ENCODE results near the gene IGF1R. TPM values are rescaled to one million over a fixed set of nuclear protein-coding genes. Genes with fewer than 3 reads are reported as not detected.

The IGF1R gene
- total and polyA plus RNA-seq, 4 donors, result 17.6 to 34.8 (median 21.0) TPM

GRCh38 chr15:98760112-98760826, 111.9 kb downstream of the IGF1R start:
- Histone ChIP-seq H3K27me3 (ENCODE audit: control insufficient read depth, insufficient read depth, low read length) (no peaks in the 10 kb centered on the region), H3K4me3 (ENCODE audit: low read depth, low read length) (no peak overlapping the region), H3K27ac (ENCODE audit: low read depth, low read length) (no peak overlapping the region), H3K9me3 (ENCODE audit: control insufficient read depth, insufficient read depth, low read length) (no peaks in the 10 kb centered on the region), H3K4me1 (ENCODE audit: control insufficient read depth, insufficient read depth, low read length) (peaks cover 3% of the 10 kb centered on the region), H3K36me3 (ENCODE audit: control insufficient read depth, insufficient read depth, low read length) (no peaks in the 10 kb centered on the region)
- DNase-seq (ENCODE audit: low read depth in 4 of 6, low spot score in 6 of 6), result peak in 1 of 6 donors; percentile 64
- 65% methylated on average over 8 of the region's 9 CpGs for WGBS (ENCODE audit: insufficient coverage)

- peaks cover 3% of the 10 kb centered on the region for H3K4me1 ChIP-seq (ENCODE audit: control insufficient read depth, insufficient read depth, low read length)
- no peak overlapping the region for H3K4me3 ChIP-seq (ENCODE audit: low read depth, low read length)
- H3K27me3 ChIP-seq (ENCODE audit: control insufficient read depth, insufficient read depth, low read length), result no peaks in the 10 kb centered on the region
- 87% methylated on average over 2 of the region's 2 CpGs for WGBS (ENCODE audit: insufficient coverage)
- H3K27ac ChIP-seq (ENCODE audit: low read depth, low read length), result no peak overlapping the region
- no peaks in the 10 kb centered on the region for H3K9me3 ChIP-seq (ENCODE audit: control insufficient read depth, insufficient read depth, low read length)
- no peaks in the 10 kb centered on the region for H3K36me3 ChIP-seq (ENCODE audit: control insufficient read depth, insufficient read depth, low read length)
- DNase-seq (ENCODE audit: low read depth in 4 of 6, low spot score in 6 of 6), result no peak
Measured at GRCh38 chr15:98760975-98761374, 112.6 kb downstream of the IGF1R start.

GRCh38 chr15:98763179-98763578, 114.8 kb downstream of the IGF1R start:
- WGBS (ENCODE audit: insufficient coverage), result 60% methylated on average over 1 of the region's 4 CpGs
- H3K4me3 ChIP-seq (ENCODE audit: low read depth, low read length), result no peak overlapping the region

GRCh38 chr15:98764291-98764690, 116.0 kb downstream of the IGF1R start:
- Histone ChIP-seq H3K27me3 (ENCODE audit: control insufficient read depth, insufficient read depth, low read length) (no peaks in the 10 kb centered on the region), H3K36me3 (ENCODE audit: control insufficient read depth, insufficient read depth, low read length) (no peaks in the 10 kb centered on the region), H3K4me3 (ENCODE audit: low read depth, low read length) (no peak overlapping the region), H3K27ac (ENCODE audit: low read depth, low read length) (no peak overlapping the region), H3K4me1 (ENCODE audit: control insufficient read depth, insufficient read depth, low read length) (no peaks in the 10 kb centered on the region), H3K9me3 (ENCODE audit: control insufficient read depth, insufficient read depth, low read length) (no peaks in the 10 kb centered on the region)
- WGBS (ENCODE audit: insufficient coverage), result no CpG with 5 or more reads among the region's 2 CpGs
- DNase-seq (ENCODE audit: low read depth in 4 of 6, low spot score in 6 of 6), result no peak

More at GRCh38 chr15:98763179-98763578, 114.8 kb downstream of the IGF1R start:
- Histone ChIP-seq H3K4me1 (ENCODE audit: control insufficient read depth, insufficient read depth, low read length) (peaks cover 2% of the 10 kb centered on the region), H3K9me3 (ENCODE audit: control insufficient read depth, insufficient read depth, low read length) (no peaks in the 10 kb centered on the region), H3K27ac (ENCODE audit: low read depth, low read length) (no peak overlapping the region), H3K27me3 (ENCODE audit: control insufficient read depth, insufficient read depth, low read length) (no peaks in the 10 kb centered on the region), H3K36me3 (ENCODE audit: control insufficient read depth, insufficient read depth, low read length) (no peaks in the 10 kb centered on the region)
- no peak for DNase-seq (ENCODE audit: low read depth in 4 of 6, low spot score in 6 of 6)

GRCh38 chr15:98765610-98766009, 117.3 kb downstream of the IGF1R start:
- WGBS (ENCODE audit: insufficient coverage), result 93% methylated on average over 2 of the region's 2 CpGs
- no peak for DNase-seq (ENCODE audit: low read depth in 4 of 6, low spot score in 6 of 6)
- Histone ChIP-seq H3K4me1 (ENCODE audit: control insufficient read depth, insufficient read depth, low read length) (no peaks in the 10 kb centered on the region), H3K36me3 (ENCODE audit: control insufficient read depth, insufficient read depth, low read length) (no peaks in the 10 kb centered on the region), H3K27me3 (ENCODE audit: control insufficient read depth, insufficient read depth, low read length) (no peaks in the 10 kb centered on the region), H3K27ac (ENCODE audit: low read depth, low read length) (no peak overlapping the region), H3K4me3 (ENCODE audit: low read depth, low read length) (no peak overlapping the region), H3K9me3 (ENCODE audit: control insufficient read depth, insufficient read depth, low read length) (no peaks in the 10 kb centered on the region)

GRCh38 chr15:98767692-98768091, 119.4 kb downstream of the IGF1R start:
- H3K9me3 ChIP-seq (ENCODE audit: control insufficient read depth, insufficient read depth, low read length), result no peaks in the 10 kb centered on the region
- WGBS (ENCODE audit: insufficient coverage), result 100% methylated on average over 1 of the region's 4 CpGs
- no peaks in the 10 kb centered on the region for H3K4me1 ChIP-seq (ENCODE audit: control insufficient read depth, insufficient read depth, low read length)
- H3K36me3 ChIP-seq (ENCODE audit: control insufficient read depth, insufficient read depth, low read length), result no peaks in the 10 kb centered on the region
- no peak for DNase-seq (ENCODE audit: low read depth in 4 of 6, low spot score in 6 of 6)
- no peaks in the 10 kb centered on the region for H3K27me3 ChIP-seq (ENCODE audit: control insufficient read depth, insufficient read depth, low read length)
- H3K27ac ChIP-seq (ENCODE audit: low read depth, low read length), result no peak overlapping the region
- H3K4me3 ChIP-seq (ENCODE audit: low read depth, low read length), result no peak overlapping the region

- WGBS (ENCODE audit: insufficient coverage), result 83% methylated on average over 5 of the region's 6 CpGs
- DNase-seq (ENCODE audit: low read depth in 4 of 6, low spot score in 6 of 6), result no peak
- H3K9me3 ChIP-seq (ENCODE audit: control insufficient read depth, insufficient read depth, low read length), result no peaks in the 10 kb centered on the region
- H3K36me3 ChIP-seq (ENCODE audit: control insufficient read depth, insufficient read depth, low read length), result no peaks in the 10 kb centered on the region
- no peak overlapping the region for H3K4me3 ChIP-seq (ENCODE audit: low read depth, low read length)
- no peak overlapping the region for H3K27ac ChIP-seq (ENCODE audit: low read depth, low read length)
- no peaks in the 10 kb centered on the region for H3K27me3 ChIP-seq (ENCODE audit: control insufficient read depth, insufficient read depth, low read length)
- peaks cover 4% of the 10 kb centered on the region for H3K4me1 ChIP-seq (ENCODE audit: control insufficient read depth, insufficient read depth, low read length)
Measured at GRCh38 chr15:98769867-98770266, 121.5 kb downstream of the IGF1R start.

- no peak for DNase-seq (ENCODE audit: low read depth in 4 of 6, low spot score in 6 of 6)
- H3K4me3 ChIP-seq (ENCODE audit: low read depth, low read length), result no peak overlapping the region
- peaks cover 4% of the 10 kb centered on the region for H3K4me1 ChIP-seq (ENCODE audit: control insufficient read depth, insufficient read depth, low read length)
- H3K27me3 ChIP-seq (ENCODE audit: control insufficient read depth, insufficient read depth, low read length), result no peaks in the 10 kb centered on the region
- no peaks in the 10 kb centered on the region for H3K9me3 ChIP-seq (ENCODE audit: control insufficient read depth, insufficient read depth, low read length)
- no peaks in the 10 kb centered on the region for H3K36me3 ChIP-seq (ENCODE audit: control insufficient read depth, insufficient read depth, low read length)
- no peak overlapping the region for H3K27ac ChIP-seq (ENCODE audit: low read depth, low read length)
- WGBS (ENCODE audit: insufficient coverage), result no CpG with 5 or more reads among the region's 3 CpGs
Measured at GRCh38 chr15:98770984-98771383, 122.6 kb downstream of the IGF1R start.

GRCh38 chr15:98771541-98771940, 123.2 kb downstream of the IGF1R start:
- Histone ChIP-seq H3K9me3 (ENCODE audit: control insufficient read depth, insufficient read depth, low read length) (no peaks in the 10 kb centered on the region), H3K27ac (ENCODE audit: low read depth, low read length) (no peak overlapping the region), H3K27me3 (ENCODE audit: control insufficient read depth, insufficient read depth, low read length) (no peaks in the 10 kb centered on the region), H3K4me1 (ENCODE audit: control insufficient read depth, insufficient read depth, low read length) (peaks cover 7% of the 10 kb centered on the region), H3K4me3 (ENCODE audit: low read depth, low read length) (no peak overlapping the region), H3K36me3 (ENCODE audit: control insufficient read depth, insufficient read depth, low read length) (no peaks in the 10 kb centered on the region)
- no peak for DNase-seq (ENCODE audit: low read depth in 4 of 6, low spot score in 6 of 6)
- 89% methylated on average over 3 of the region's 4 CpGs for WGBS (ENCODE audit: insufficient coverage)

GRCh38 chr15:98772895-98773294, 124.6 kb downstream of the IGF1R start:
- no peaks in the 10 kb centered on the region for H3K36me3 ChIP-seq (ENCODE audit: control insufficient read depth, insufficient read depth, low read length)
- H3K4me1 ChIP-seq (ENCODE audit: control insufficient read depth, insufficient read depth, low read length), result peaks cover 18% of the 10 kb centered on the region
- no peak for DNase-seq (ENCODE audit: low read depth in 4 of 6, low spot score in 6 of 6)
- no peaks in the 10 kb centered on the region for H3K9me3 ChIP-seq (ENCODE audit: control insufficient read depth, insufficient read depth, low read length)
- no peak overlapping the region for H3K27ac ChIP-seq (ENCODE audit: low read depth, low read length)
- no peak overlapping the region for H3K4me3 ChIP-seq (ENCODE audit: low read depth, low read length)
- no peaks in the 10 kb centered on the region for H3K27me3 ChIP-seq (ENCODE audit: control insufficient read depth, insufficient read depth, low read length)
- 67% methylated on average over 2 of the region's 3 CpGs for WGBS (ENCODE audit: insufficient coverage)
